PC-3 (cell line): ENCODE results near the gene CAND2.

ENCODE experiments used
- CTCF ChIP-seq: fragments of 300-600 bp; sonication (generic); conservative IDR thresholded peaks from 2 replicates; pipeline ENCODE4 v1.5.1; 2017; ENCODE audit warnings: antibody characterized with exemption, low read depth, mild to moderate bottlenecking, low read length
- EZH2 ChIP-seq: fragments of 300-600 bp; sonication (generic); IDR thresholded peaks from one replicate; pipeline ENCODE4 v1.6.1; 2017; ENCODE audit warnings: antibody characterized with exemption, mild to moderate bottlenecking, low read length; ENCODE audit not compliant: unreplicated experiment

DNA sequence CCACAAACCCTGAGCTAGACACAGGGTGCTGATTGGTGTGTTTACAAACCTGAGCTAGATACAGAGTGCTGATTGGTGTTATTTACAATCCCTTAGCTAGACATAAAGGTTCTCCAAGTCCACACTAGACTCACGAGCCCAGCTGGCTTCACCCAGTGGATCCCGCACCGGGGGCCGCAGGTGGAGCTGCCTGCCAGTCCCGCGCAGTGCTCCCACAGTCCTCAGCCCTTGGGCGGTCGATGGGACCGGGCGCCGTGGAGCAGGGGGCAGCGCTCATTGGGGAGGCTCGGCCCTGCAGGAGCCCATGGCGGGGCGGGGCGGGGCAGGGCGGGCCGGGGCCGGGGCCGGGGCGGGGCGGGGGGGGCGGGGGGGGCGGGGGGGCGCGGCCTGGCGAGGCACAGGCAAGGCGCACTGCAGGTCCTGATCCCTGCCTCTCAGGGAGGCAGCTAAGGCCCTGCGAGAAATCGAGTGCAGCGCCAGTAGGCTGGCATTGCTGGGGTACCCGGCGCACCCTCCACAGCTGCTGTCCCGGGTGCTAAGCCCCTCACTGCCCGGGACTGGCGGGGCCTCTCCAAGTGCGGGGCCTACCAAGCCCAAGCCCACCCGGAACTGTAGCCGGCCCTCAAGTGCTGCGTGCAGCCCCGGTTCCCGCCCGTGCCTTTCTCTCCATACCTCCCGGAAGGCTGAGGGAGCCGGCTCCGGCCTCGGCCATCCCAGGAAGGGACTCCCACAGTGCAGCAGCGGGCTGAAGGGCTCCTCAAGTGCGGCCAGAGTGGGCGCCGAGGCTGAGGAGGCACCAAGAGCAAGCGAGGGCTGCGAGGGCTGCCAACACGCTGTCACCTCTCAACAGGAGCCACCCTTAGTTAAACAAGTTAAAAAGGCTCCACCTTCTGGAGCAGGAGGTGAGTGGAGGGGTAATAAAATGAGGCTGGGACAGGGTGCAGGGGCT, 27.6 kb upstream of the CAND2 start:
- TF ChIP-seq CTCF (no peak), EZH2 (no peak)
